ENCODE results near the gene ANO10.
"Not testable (repeated sequence)": the region's sequence is repeated elsewhere in the genome, so short reads cannot be mapped to it uniquely, and the experiment has no call there.

The ANO10 gene

GRCh38 chr3:43497422-43497821 is 124.4 kb downstream of the ANO10 start:
- Histone ChIP-seq H3K27me3 (ENCODE audit: insufficient read depth, low read length) (no peaks in the 10 kb centered on the region), H3K4me1 (ENCODE audit: control insufficient read depth, insufficient read depth, low read length, unreplicated experiment) (peaks cover 19% of the 10 kb centered on the region), H3K36me3 (ENCODE audit: insufficient read depth, low read length) (no peaks in the 10 kb centered on the region), H3K27ac (ENCODE audit: low read depth, low read length) (peak overlapping the region; percentile 58), H2AFZ (ENCODE audit: low read length, unreplicated experiment) (no peak overlapping the region), H3K4me3 (ENCODE audit: low read depth, low read length) (no peak overlapping the region), H3K79me2 (ENCODE audit: control insufficient read depth, insufficient read depth, low read length, unreplicated experiment) (no peaks in the 10 kb centered on the region)

- H3K27me3 ChIP-seq (ENCODE audit: insufficient read depth, low read length): no peaks in the 10 kb centered on the region
- no peak overlapping the region for H2AFZ ChIP-seq (ENCODE audit: low read length, unreplicated experiment)
- no peaks in the 10 kb centered on the region for H3K36me3 ChIP-seq (ENCODE audit: insufficient read depth, low read length)
- peak overlapping the region; percentile 58 for H3K27ac ChIP-seq (ENCODE audit: low read depth, low read length)
- H3K4me1 ChIP-seq (ENCODE audit: control insufficient read depth, insufficient read depth, low read length, unreplicated experiment): peaks cover 19% of the 10 kb centered on the region
- no peak overlapping the region for H3K4me3 ChIP-seq (ENCODE audit: low read depth, low read length)
- H3K79me2 ChIP-seq (ENCODE audit: control insufficient read depth, insufficient read depth, low read length, unreplicated experiment): no peaks in the 10 kb centered on the region
Observed at GRCh38 chr3:43496740-43497375, 125.0 kb downstream of the ANO10 start.

- H3K27me3 ChIP-seq (ENCODE audit: insufficient read depth, low read length); H3K27ac ChIP-seq (ENCODE audit: low read depth, low read length); H3K4me3 ChIP-seq (ENCODE audit: low read depth, low read length); H3K36me3 ChIP-seq (ENCODE audit: insufficient read depth, low read length); H3K79me2 ChIP-seq (ENCODE audit: control insufficient read depth, insufficient read depth, low read length, unreplicated experiment); H2AFZ ChIP-seq (ENCODE audit: low read length, unreplicated experiment): not testable (repeated sequence)
- peaks cover 15% of the 10 kb centered on the region for H3K4me1 ChIP-seq (ENCODE audit: control insufficient read depth, insufficient read depth, low read length, unreplicated experiment)
Observed at GRCh38 chr3:43492932-43493331, 128.9 kb downstream of the ANO10 start.

- not testable (repeated sequence) for H3K4me3 ChIP-seq (ENCODE audit: low read depth, low read length); H3K4me1 ChIP-seq (ENCODE audit: control insufficient read depth, insufficient read depth, low read length, unreplicated experiment); H3K36me3 ChIP-seq (ENCODE audit: insufficient read depth, low read length); H2AFZ ChIP-seq (ENCODE audit: low read length, unreplicated experiment); H3K27me3 ChIP-seq (ENCODE audit: insufficient read depth, low read length); H3K27ac ChIP-seq (ENCODE audit: low read depth, low read length); H3K79me2 ChIP-seq (ENCODE audit: control insufficient read depth, insufficient read depth, low read length, unreplicated experiment)
Observed at GRCh38 chr3:43491807-43492206, 130.0 kb downstream of the ANO10 start.

GRCh38 chr3:43490640-43491185 is 131.1 kb downstream of the ANO10 start:
- Histone ChIP-seq H2AFZ (ENCODE audit: low read length, unreplicated experiment) (no peak overlapping the region), H3K4me1 (ENCODE audit: control insufficient read depth, insufficient read depth, low read length, unreplicated experiment) (no peaks in the 10 kb centered on the region), H3K79me2 (ENCODE audit: control insufficient read depth, insufficient read depth, low read length, unreplicated experiment) (no peaks in the 10 kb centered on the region), H3K36me3 (ENCODE audit: insufficient read depth, low read length) (no peaks in the 10 kb centered on the region), H3K4me3 (ENCODE audit: low read depth, low read length) (no peak overlapping the region), H3K27me3 (ENCODE audit: insufficient read depth, low read length) (no peaks in the 10 kb centered on the region), H3K27ac (ENCODE audit: low read depth, low read length) (no peak overlapping the region)

- Histone ChIP-seq H3K36me3 (ENCODE audit: insufficient read depth, low read length) (no peaks in the 10 kb centered on the region), H3K4me3 (ENCODE audit: low read depth, low read length) (no peak overlapping the region), H3K27ac (ENCODE audit: low read depth, low read length) (no peak overlapping the region), H3K79me2 (ENCODE audit: control insufficient read depth, insufficient read depth, low read length, unreplicated experiment) (no peaks in the 10 kb centered on the region), H3K4me1 (ENCODE audit: control insufficient read depth, insufficient read depth, low read length, unreplicated experiment) (no peaks in the 10 kb centered on the region), H2AFZ (ENCODE audit: low read length, unreplicated experiment) (no peak overlapping the region), H3K27me3 (ENCODE audit: insufficient read depth, low read length) (no peaks in the 10 kb centered on the region)
Observed at GRCh38 chr3:43489930-43490329, 131.9 kb downstream of the ANO10 start.

- no peaks in the 10 kb centered on the region for H3K27me3 ChIP-seq (ENCODE audit: insufficient read depth, low read length)
Observed at GRCh38 chr3:43485931-43486330, 135.9 kb downstream of the ANO10 start.

GRCh38 chr3:43484926-43485488 is 136.8 kb downstream of the ANO10 start:
- no peaks in the 10 kb centered on the region for H3K4me1 ChIP-seq (ENCODE audit: control insufficient read depth, insufficient read depth, low read length, unreplicated experiment)
- H3K4me3 ChIP-seq (ENCODE audit: low read depth, low read length): no peak overlapping the region
- no peak overlapping the region for H3K27ac ChIP-seq (ENCODE audit: low read depth, low read length)
- H3K27me3 ChIP-seq (ENCODE audit: insufficient read depth, low read length): no peaks in the 10 kb centered on the region
- no peaks in the 10 kb centered on the region for H3K79me2 ChIP-seq (ENCODE audit: control insufficient read depth, insufficient read depth, low read length, unreplicated experiment)
- no peak overlapping the region for H2AFZ ChIP-seq (ENCODE audit: low read length, unreplicated experiment)
- H3K36me3 ChIP-seq (ENCODE audit: insufficient read depth, low read length): no peaks in the 10 kb centered on the region

More at GRCh38 chr3:43485931-43486330, 135.9 kb downstream of the ANO10 start:
- no peak overlapping the region for H3K27ac ChIP-seq (ENCODE audit: low read depth, low read length)
- no peaks in the 10 kb centered on the region for H3K79me2 ChIP-seq (ENCODE audit: control insufficient read depth, insufficient read depth, low read length, unreplicated experiment)
- H3K36me3 ChIP-seq (ENCODE audit: insufficient read depth, low read length): no peaks in the 10 kb centered on the region
- no peaks in the 10 kb centered on the region for H3K4me1 ChIP-seq (ENCODE audit: control insufficient read depth, insufficient read depth, low read length, unreplicated experiment)
- no peak overlapping the region for H2AFZ ChIP-seq (ENCODE audit: low read length, unreplicated experiment)
- H3K4me3 ChIP-seq (ENCODE audit: low read depth, low read length): no peak overlapping the region

- Histone ChIP-seq H3K36me3 (ENCODE audit: insufficient read depth, low read length) (no peaks in the 10 kb centered on the region), H3K27me3 (ENCODE audit: insufficient read depth, low read length) (no peaks in the 10 kb centered on the region), H3K4me1 (ENCODE audit: control insufficient read depth, insufficient read depth, low read length, unreplicated experiment) (no peaks in the 10 kb centered on the region), H2AFZ (ENCODE audit: low read length, unreplicated experiment) (no peak overlapping the region), H3K4me3 (ENCODE audit: low read depth, low read length) (no peak overlapping the region), H3K27ac (ENCODE audit: low read depth, low read length) (no peak overlapping the region), H3K79me2 (ENCODE audit: control insufficient read depth, insufficient read depth, low read length, unreplicated experiment) (no peaks in the 10 kb centered on the region)
Observed at GRCh38 chr3:43481375-43481774, 140.4 kb downstream of the ANO10 start.

GRCh38 chr3:43478839-43479238 is 143.0 kb downstream of the ANO10 start:
- not testable (repeated sequence) for H2AFZ ChIP-seq (ENCODE audit: low read length, unreplicated experiment); H3K4me3 ChIP-seq (ENCODE audit: low read depth, low read length); H3K27ac ChIP-seq (ENCODE audit: low read depth, low read length); H3K27me3 ChIP-seq (ENCODE audit: insufficient read depth, low read length); H3K79me2 ChIP-seq (ENCODE audit: control insufficient read depth, insufficient read depth, low read length, unreplicated experiment); H3K4me1 ChIP-seq (ENCODE audit: control insufficient read depth, insufficient read depth, low read length, unreplicated experiment); H3K36me3 ChIP-seq (ENCODE audit: insufficient read depth, low read length)

- Histone ChIP-seq H2AFZ (ENCODE audit: low read length, unreplicated experiment) (no peak overlapping the region), H3K27me3 (ENCODE audit: insufficient read depth, low read length) (no peaks in the 10 kb centered on the region), H3K36me3 (ENCODE audit: insufficient read depth, low read length) (no peaks in the 10 kb centered on the region), H3K4me3 (ENCODE audit: low read depth, low read length) (no peak overlapping the region), H3K79me2 (ENCODE audit: control insufficient read depth, insufficient read depth, low read length, unreplicated experiment) (no peaks in the 10 kb centered on the region), H3K27ac (ENCODE audit: low read depth, low read length) (no peak overlapping the region), H3K4me1 (ENCODE audit: control insufficient read depth, insufficient read depth, low read length, unreplicated experiment) (no peaks in the 10 kb centered on the region)
Observed at GRCh38 chr3:43478118-43478785, 143.6 kb downstream of the ANO10 start.

All from ACC112 (cell line).